HepG2 (cell line): ENCODE data around the gene SMIM36. TPM values are rescaled to one million over a fixed set of nuclear protein-coding genes. Genes with fewer than 3 reads are reported as not detected.

Source experiments
- ATAC-seq: fragments of 200-7000 bp; cut with Tn5 transposase; 3 replicates; pipeline ENCODE4 v1.9.1; 2020; ENCODE audit warnings: mild to moderate bottlenecking, moderate library complexity
- BruUV-seq: library from RNA; stranded (reverse); fragments of 400-500 nt; replicated peaks from 2 replicates; lab custom pipeline; 2021; lab: Mats Ljungman, UMichigan
- CTCF ChIA-PET: fragments of 300-600 bp; formaldehyde crosslinking; extraction: SDS; loops from one replicate; lab custom pipeline; 2021; ENCODE audit warnings: low total read pairs, inconsistent platforms, low intra/inter-chr PET ratio; lab: Yijun Ruan, JAX
- POLR2A ChIA-PET: fragments of 350-600 bp; sonication (Branson Sonifier 250); formaldehyde crosslinking; loops from one replicate; lab custom pipeline; 2020; ENCODE audit warnings: antibody characterized with exemption, inconsistent platforms; lab: Yijun Ruan, JAX
- DNase-seq: peaks from one replicate; pipeline ENCODE4 v3.0.0-alpha.2; 2015; ENCODE audit warnings: low spot score
- FAIRE-seq: peaks from 3 replicates; lab custom pipeline; 2011; peaks lifted over from hg19 to GRCh38; lab: Jason Lieb, UNC
- H2AFZ ChIP-seq: one replicate; pipeline ENCODE4 v1.6.1; 2011; ENCODE audit warnings: low read length, inconsistent platforms
- H3K27ac ChIP-seq: fragments of 300-600 bp; 3 replicates; pipeline ENCODE4 v1.8.0; 2011; ENCODE audit warnings: mixed run types, mild to moderate bottlenecking, mixed read lengths, low read length, inconsistent platforms; ENCODE audit not compliant: insufficient read depth; ENCODE audit errors: extremely low read length
- H3K27me3 ChIP-seq, 2 experiments: fragments of 200-600 bp in 1 of 2; 2 replicates in 1 of 2; 3 replicates in 1 of 2; pipeline versions ENCODE4 v1.6.0 to v1.8.0; 2011; ENCODE audit warnings: low read length in 2 of 2, mild to moderate bottlenecking in 2 of 2, moderate library complexity in 2 of 2, inconsistent platforms in 1 of 2; ENCODE audit not compliant: insufficient read depth in 2 of 2, control insufficient read depth in 1 of 2
- H3K36me3 ChIP-seq, 2 experiments: fragments of 200-600 bp in 1 of 2; replicated peaks in 1 of 2; 2 replicates in 1 of 2; 3 replicates in 1 of 2; pipeline versions ENCODE4 v1.5.1 to v1.8.0; 2011; ENCODE audit warnings: low read length in 2 of 2, inconsistent platforms in 1 of 2; ENCODE audit not compliant: insufficient read depth in 2 of 2, control insufficient read depth in 1 of 2
- H3K4me1 ChIP-seq: 2 replicates; pipeline ENCODE4 v1.5.1; 2012; ENCODE audit warnings: low read length, inconsistent platforms; ENCODE audit not compliant: insufficient read depth
- H3K4me2 ChIP-seq: 2 replicates; pipeline ENCODE4 v1.6.0; 2011; ENCODE audit warnings: low read depth, low read length, inconsistent platforms
- H3K4me3 ChIP-seq, 3 experiments: fragments of 200-600 bp in 1 of 3; sonication (generic), shearing (Covaris generic) in 1 of 3; replicated peaks in 1 of 3; 2 replicates each; pipeline ENCODE4 v1.5.1; 2011 to 2016; ENCODE audit warnings: low read length in 3 of 3, inconsistent platforms in 2 of 3, low read depth in 2 of 3, mild to moderate bottlenecking in 2 of 3, control low read depth in 1 of 3, mixed read lengths in 1 of 3; ENCODE audit not compliant: insufficient read depth in 1 of 3
- H3K79me2 ChIP-seq: one replicate; pipeline ENCODE4 v1.6.1; 2011; ENCODE audit warnings: low read length, inconsistent platforms; ENCODE audit not compliant: insufficient read depth
- H3K9ac ChIP-seq: 2 replicates; pipeline ENCODE4 v1.6.0; 2011; ENCODE audit warnings: mild to moderate bottlenecking, low read depth, low read length, inconsistent platforms; ENCODE audit not compliant: insufficient read depth
- H3K9me3 ChIP-seq: 2 replicates; pipeline ENCODE4 v1.5.1; 2012; ENCODE audit warnings: mild to moderate bottlenecking, low read length
- H4K20me1 ChIP-seq: 2 replicates; pipeline ENCODE4 v1.6.0; 2011; ENCODE audit warnings: inconsistent platforms, mild to moderate bottlenecking, low read length, moderate library complexity; ENCODE audit not compliant: insufficient read depth
- BRD4 ChIP-seq: sonication (generic); formaldehyde crosslinking; IDR thresholded peaks from 2 replicates; pipeline ENCODE4 v1.4.0; 2020; ENCODE audit warnings: missing genetic modification reagents
- CREBL2 ChIP-seq: sonication (generic); formaldehyde crosslinking; IDR thresholded peaks from 2 replicates; pipeline ENCODE4 v1.8.1; 2023; ENCODE audit warnings: missing genetic modification reagents, mild to moderate bottlenecking, borderline replicate concordance
- SMAD9 ChIP-seq: sonication (generic); formaldehyde crosslinking; IDR thresholded peaks from 2 replicates; pipeline ENCODE4 v1.5.1; 2020; ENCODE audit warnings: mild to moderate bottlenecking, missing genetic modification reagents
- ZBTB49 ChIP-seq: sonication (generic); formaldehyde crosslinking; IDR thresholded peaks from 2 replicates; pipeline ENCODE4 v1.4.0; 2020; ENCODE audit warnings: missing genetic modification reagents, borderline replicate concordance
- ZNF367 ChIP-seq: sonication (generic); formaldehyde crosslinking; IDR thresholded peaks from 2 replicates; pipeline ENCODE4 v1.4.0; 2020; ENCODE audit warnings: missing genetic modification reagents, borderline replicate concordance
- WGBS: methylation state at CpG from one replicate; pipeline ENCODE4 v1.1.6; 2017; ENCODE audit warnings: low lambda C conversion rate; 5-methylcytosine and 5-hydroxymethylcytosine counted together
- in situ Hi-C: cut with HindIII; loops from 2 replicates; pipeline ENCODE4 v1.10.0; 2017; ENCODE audit warnings: low pct_unique_long_range_greater_than_20kb; ENCODE audit not compliant: extremely low pct_ligation_motif_present
- intact Hi-C: fragments of 100-400 bp; cut with micrococcal nuclease; formaldehyde crosslinking; loops from one replicate; pipeline ENCODE4 v1.10.0; 2022; ENCODE audit not compliant: unreplicated experiment
- polyA plus RNA-seq, 8 experiments: library from polyadenylated mRNA; depleted of rRNA in 3 of 8; stranded (reverse) in 7 of 8; unstranded in 1 of 8; fragments of >200 nt; fragmentation: Illumina TruSeq in 4 of 8; extraction: Trizol in 4 of 8; gene quantifications; 2 replicates each; pipeline versions ENCODE4 v1.2.1 to v1.2.3, GENCODE V29; 2011 to 2016; ENCODE audit warnings: low read depth in 4 of 8, missing spikeins in 1 of 8, mixed read lengths in 1 of 8; ENCODE audit not compliant: insufficient read depth in 1 of 8
- total RNA-seq, 5 experiments: library from RNA; depleted of rRNA; stranded (reverse); fragments of >200 nt; fragmentation: Illumina TruSeq; extraction: Trizol; gene quantifications; 2 replicates each; pipeline ENCODE4 v1.2.3, GENCODE V29; 2016; ENCODE audit warnings: low read depth in 1 of 5
- TF ChIP-seq, protein P1 (sequence below): sonication (generic); formaldehyde crosslinking; IDR thresholded peaks from 2 replicates; pipeline ENCODE4 v1.5.0; 2020; ENCODE audit warnings: missing genetic modification reagents
- TF ChIP-seq, protein P2 (sequence below): sonication (generic); formaldehyde crosslinking; IDR thresholded peaks from 2 replicates; pipeline ENCODE4 v1.4.0; 2020; ENCODE audit warnings: missing genetic modification reagents, borderline replicate concordance
- TF ChIP-seq, protein P3 (sequence below): sonication (generic); formaldehyde crosslinking; IDR thresholded peaks from 2 replicates; pipeline ENCODE4 v1.8.1; 2023; ENCODE audit warnings: mild to moderate bottlenecking, inconsistent platforms, moderate library complexity, missing genetic modification reagents, borderline replicate concordance

The SMIM36 gene
- total and polyA plus RNA-seq, 2 of the 13 experiments (the other 11 are each of a cell fraction or from before 2014, with no cell fraction given) = not detected

DNA sequence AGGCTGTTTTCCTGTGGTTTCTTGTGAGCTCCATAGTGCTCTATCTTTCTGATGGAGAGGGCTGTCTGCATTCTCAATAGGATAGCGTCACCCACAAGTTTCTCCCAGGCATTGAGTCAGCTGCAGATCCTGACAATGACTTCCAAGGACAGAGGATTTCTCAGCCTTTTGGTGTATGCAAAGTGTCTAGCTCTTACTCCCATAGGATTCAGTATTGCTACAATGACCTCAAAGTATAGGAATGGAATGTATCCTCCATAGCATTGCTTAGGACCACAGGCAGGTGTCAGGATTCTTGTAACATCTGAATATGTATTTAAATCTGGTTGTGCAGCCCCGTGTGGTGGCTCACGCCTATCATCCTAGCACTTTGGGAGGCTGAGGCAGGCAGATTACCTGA lies 32.3 kb downstream of the SMIM36 start:
- 69% methylated on average over 3 of the region's 3 CpGs for WGBS
- Histone ChIP-seq H3K4me2 (no peak overlapping the region), H3K9ac (no peak overlapping the region), H2AFZ (no peak overlapping the region), H3K27me3 (no peaks in the 10 kb centered on the region), H3K36me3 (no peaks in the 10 kb centered on the region), H3K27ac (no peak overlapping the region), H3K9me3 (no peaks in the 10 kb centered on the region), H3K79me2 (no peaks in the 10 kb centered on the region), H3K4me1 (peaks cover 7% of the 10 kb centered on the region), H4K20me1 (no peaks in the 10 kb centered on the region), H3K4me3 (no peak overlapping the region)
- TF ChIP-seq, protein P1, sequence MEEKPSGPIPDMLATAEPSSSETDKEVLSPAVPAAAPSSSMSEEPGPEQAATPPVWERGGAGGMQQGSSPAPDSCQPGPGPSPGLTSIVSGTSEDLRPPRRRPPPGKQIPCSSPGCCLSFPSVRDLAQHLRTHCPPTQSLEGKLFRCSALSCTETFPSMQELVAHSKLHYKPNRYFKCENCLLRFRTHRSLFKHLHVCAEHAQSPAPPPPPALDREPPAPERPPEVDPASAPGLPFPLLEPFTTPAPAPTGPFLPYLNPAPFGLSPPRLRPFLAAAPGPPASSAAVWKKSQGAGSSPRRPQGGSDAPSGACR (CRISPR knock-in tag) = no peak
- TF ChIP-seq CREBL2 (CRISPR knock-in tag) = no peak
- TF ChIP-seq, protein P2, sequence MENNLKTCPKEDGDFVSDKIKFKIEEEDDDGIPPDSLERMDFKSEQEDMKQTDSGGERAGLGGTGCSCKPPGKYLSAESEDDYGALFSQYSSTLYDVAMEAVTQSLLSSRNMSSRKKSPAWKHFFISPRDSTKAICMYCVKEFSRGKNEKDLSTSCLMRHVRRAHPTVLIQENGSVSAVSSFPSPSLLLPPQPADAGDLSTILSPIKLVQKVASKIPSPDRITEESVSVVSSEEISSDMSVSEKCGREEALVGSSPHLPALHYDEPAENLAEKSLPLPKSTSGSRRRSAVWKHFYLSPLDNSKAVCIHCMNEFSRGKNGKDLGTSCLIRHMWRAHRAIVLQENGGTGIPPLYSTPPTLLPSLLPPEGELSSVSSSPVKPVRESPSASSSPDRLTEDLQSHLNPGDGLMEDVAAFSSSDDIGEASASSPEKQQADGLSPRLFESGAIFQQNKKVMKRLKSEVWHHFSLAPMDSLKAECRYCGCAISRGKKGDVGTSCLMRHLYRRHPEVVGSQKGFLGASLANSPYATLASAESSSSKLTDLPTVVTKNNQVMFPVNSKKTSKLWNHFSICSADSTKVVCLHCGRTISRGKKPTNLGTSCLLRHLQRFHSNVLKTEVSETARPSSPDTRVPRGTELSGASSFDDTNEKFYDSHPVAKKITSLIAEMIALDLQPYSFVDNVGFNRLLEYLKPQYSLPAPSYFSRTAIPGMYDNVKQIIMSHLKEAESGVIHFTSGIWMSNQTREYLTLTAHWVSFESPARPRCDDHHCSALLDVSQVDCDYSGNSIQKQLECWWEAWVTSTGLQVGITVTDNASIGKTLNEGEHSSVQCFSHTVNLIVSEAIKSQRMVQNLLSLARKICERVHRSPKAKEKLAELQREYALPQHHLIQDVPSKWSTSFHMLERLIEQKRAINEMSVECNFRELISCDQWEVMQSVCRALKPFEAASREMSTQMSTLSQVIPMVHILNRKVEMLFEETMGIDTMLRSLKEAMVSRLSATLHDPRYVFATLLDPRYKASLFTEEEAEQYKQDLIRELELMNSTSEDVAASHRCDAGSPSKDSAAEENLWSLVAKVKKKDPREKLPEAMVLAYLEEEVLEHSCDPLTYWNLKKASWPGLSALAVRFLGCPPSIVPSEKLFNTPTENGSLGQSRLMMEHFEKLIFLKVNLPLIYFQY = no peak
- TF ChIP-seq, protein P3, sequence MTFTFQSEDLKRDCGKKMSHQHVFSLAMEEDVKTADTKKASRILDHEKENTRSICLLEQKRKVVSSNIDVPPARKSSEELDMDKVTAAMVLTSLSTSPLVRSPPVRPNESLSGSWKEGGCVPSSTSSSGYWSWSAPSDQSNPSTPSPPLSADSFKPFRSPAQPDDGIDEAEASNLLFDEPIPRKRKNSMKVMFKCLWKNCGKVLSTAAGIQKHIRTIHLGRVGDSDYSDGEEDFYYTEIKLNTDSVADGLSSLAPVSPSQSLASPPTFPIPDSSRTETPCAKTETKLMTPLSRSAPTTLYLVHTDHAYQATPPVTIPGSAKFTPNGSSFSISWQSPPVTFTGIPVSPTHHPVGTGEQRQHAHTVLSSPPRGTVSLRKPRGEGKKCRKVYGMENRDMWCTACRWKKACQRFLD (CRISPR knock-in tag) = no peak
- no peak for TF ChIP-seq SMAD9 (CRISPR knock-in tag)
- TF ChIP-seq ZBTB49 (CRISPR knock-in tag) = no peak
- no peak for TF ChIP-seq ZNF367 (CRISPR knock-in tag)
- no peak for TF ChIP-seq BRD4 (CRISPR knock-in tag)
- POLR2A ChIA-PET = interaction anchor here (1.3 kb wide), 1 partner anchor 24 kb away, joined by 4 read pairs; no protein-coding TSS in a partner anchor
- ATAC-seq (peak; percentile 61), DNase-seq (peak; percentile 23), FAIRE-seq (no peak)
- intact Hi-C loops (no loop called here), in situ Hi-C loops (no loop called here)
- BruUV-seq = no TSS peak
- CTCF ChIA-PET = no interaction called here
